Measurements from ENCODE around the gene SLC44A5. TPM values are rescaled to one million over a fixed set of nuclear protein-coding genes. Genes with fewer than 3 reads are reported as not detected.

SLC44A5 gene
- total RNA-seq, 2 donors from 2014 or later = 0.17 to 5.4 TPM

DNA sequence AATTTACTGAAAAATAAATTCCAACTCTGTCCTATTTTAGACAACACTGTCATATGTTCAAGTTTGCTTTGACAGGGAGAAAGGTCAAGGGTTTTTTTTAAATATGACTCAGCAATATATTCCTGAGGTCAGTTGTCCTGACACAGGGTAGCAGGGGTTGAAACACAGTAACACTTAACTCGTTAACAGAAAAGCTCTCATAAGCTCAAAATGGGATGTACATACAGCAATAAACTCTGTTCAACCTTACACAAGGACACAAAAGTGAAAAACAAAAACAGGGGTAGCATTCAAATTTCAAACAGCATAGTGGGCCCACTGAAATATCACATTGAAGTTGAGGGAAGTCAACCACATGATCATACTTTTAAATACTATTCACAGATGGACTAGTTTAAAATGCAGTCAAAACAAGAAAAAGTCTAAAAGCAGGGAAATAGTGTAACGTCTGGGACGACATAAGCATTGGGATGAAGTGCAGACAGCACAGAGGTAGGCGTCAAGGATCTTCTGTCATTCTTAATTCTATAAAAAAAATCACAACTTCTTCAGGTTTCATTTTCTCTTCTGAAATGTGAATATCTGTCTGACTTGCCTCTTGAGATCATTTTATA, 89.9 kb downstream of the SLC44A5 start:
- H3K4me3 ChIP-seq = no peak overlapping the region
- H3K4me1 ChIP-seq = no peaks in the 10 kb centered on the region
- TF ChIP-seq, protein P1, sequence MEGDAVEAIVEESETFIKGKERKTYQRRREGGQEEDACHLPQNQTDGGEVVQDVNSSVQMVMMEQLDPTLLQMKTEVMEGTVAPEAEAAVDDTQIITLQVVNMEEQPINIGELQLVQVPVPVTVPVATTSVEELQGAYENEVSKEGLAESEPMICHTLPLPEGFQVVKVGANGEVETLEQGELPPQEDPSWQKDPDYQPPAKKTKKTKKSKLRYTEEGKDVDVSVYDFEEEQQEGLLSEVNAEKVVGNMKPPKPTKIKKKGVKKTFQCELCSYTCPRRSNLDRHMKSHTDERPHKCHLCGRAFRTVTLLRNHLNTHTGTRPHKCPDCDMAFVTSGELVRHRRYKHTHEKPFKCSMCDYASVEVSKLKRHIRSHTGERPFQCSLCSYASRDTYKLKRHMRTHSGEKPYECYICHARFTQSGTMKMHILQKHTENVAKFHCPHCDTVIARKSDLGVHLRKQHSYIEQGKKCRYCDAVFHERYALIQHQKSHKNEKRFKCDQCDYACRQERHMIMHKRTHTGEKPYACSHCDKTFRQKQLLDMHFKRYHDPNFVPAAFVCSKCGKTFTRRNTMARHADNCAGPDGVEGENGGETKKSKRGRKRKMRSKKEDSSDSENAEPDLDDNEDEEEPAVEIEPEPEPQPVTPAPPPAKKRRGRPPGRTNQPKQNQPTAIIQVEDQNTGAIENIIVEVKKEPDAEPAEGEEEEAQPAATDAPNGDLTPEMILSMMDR (IDR thresholded peaks at IDR 0.05) = no peak
- DNase-seq = no peak
- H3K27me3 ChIP-seq = no peaks in the 10 kb centered on the region
- no peaks in the 10 kb centered on the region for H3K9me3 ChIP-seq
- H3K36me3 ChIP-seq = no peaks in the 10 kb centered on the region
- H3K9ac ChIP-seq (ENCODE audit: low read depth in 2 of 2, low read length in 2 of 2) = no peak overlapping the region
- intact Hi-C loops (cut with DNase I) = no loop called here
- H3K27ac ChIP-seq = no peak overlapping the region

DNA sequence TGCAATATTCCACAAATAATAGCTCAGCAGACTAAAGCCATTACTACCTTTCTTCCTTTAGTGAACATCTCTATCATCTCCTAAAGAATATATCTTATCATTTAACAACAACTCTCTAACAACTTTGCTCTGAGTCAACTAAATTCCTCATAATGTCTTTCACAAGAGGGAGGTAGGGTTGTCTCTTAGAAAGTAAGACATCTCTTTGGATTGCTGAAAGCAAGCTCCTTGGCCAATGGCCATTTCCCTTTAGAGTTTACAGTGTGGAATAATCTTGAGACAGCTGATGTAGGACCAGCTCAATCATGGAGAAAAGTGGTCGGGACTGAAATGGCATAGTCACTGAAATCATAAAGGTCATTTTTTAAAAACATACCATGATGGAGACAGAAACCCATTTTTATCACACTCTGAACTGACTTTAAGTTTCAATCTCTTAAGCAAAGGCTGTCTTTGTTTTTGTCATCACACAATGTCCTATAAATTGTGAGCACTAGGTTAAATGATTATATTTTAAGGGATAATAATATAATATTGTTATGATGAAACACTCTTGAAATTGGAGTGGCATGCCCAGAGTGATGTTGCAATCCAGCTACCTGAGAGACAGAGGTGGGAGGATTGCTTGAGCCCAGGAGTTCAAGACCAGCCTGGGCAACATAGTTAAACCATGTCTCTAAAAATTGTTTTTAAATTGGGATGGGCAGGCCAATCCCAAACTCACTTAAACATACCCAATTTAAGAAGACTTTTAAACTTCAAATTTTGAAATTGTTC, 91.1 kb downstream of the SLC44A5 start:
- Histone ChIP-seq H3K36me3 (no peaks in the 10 kb centered on the region), H3K9me3 (no peaks in the 10 kb centered on the region), H3K9ac (ENCODE audit: low read depth in 2 of 2, low read length in 2 of 2) (no peak overlapping the region), H3K4me1 (no peaks in the 10 kb centered on the region), H3K4me3 (no peak overlapping the region), H3K27ac (no peak overlapping the region), H3K27me3 (no peaks in the 10 kb centered on the region)
- TF ChIP-seq, protein P1 (IDR thresholded peaks at IDR 0.05) = no peak
- intact Hi-C loops (cut with DNase I) = no loop called here
- no peak for DNase-seq

DNA sequence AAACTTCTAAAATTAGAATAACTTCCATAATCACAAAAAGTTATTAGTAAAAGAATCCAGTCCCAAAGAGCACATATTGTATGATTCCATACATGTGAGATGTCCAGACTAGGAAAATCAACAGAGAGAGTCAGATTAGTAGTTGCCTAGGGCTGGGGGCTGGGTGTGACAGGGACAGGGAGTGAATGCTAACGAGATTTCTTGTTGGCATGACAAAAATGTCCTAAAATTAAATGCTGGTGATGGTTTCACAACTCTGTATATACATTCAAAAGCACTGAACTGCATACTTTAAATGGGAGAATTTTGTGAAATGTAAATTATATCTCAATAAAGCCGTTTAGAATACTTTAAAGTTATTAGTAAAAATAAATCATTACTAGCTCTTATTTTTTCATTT, 92.2 kb downstream of the SLC44A5 start:
- TF ChIP-seq, protein P1 (IDR thresholded peaks at IDR 0.05) = no peak
- intact Hi-C loops (cut with DNase I) = no loop called here

DNA sequence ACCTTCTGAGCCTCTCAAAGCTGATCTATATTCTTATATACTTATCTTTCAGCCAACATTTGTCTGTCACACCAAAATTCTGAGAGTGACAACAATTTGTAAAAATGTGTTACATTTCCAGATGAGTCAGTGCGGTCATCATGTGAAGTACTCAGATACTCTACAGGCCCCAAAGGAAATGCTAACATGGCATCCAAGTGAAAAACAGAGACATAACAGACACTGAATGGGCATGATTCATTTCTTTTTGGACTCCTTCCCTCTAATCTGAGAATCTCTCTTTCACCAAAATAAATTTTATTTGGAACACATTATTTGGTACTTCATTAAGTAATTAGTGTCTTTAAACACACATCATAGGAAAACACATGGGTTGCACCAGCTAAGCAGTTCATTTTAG, 96.6 kb downstream of the SLC44A5 start:
- DNase-seq = no peak
- Histone ChIP-seq H3K36me3 (no peaks in the 10 kb centered on the region), H3K27me3 (no peaks in the 10 kb centered on the region), H3K27ac (no peak overlapping the region), H3K4me1 (no peaks in the 10 kb centered on the region), H3K9me3 (no peaks in the 10 kb centered on the region), H3K4me3 (no peak overlapping the region), H3K9ac (ENCODE audit: low read depth in 2 of 2, low read length in 2 of 2) (no peak overlapping the region)
- TF ChIP-seq, protein P1 (IDR thresholded peaks at IDR 0.05) = no peak
- intact Hi-C loops (cut with DNase I) = no loop called here

More for the DNA sequence above, 92.2 kb downstream of the SLC44A5 start:
- Histone ChIP-seq H3K4me1 (no peaks in the 10 kb centered on the region), H3K27ac (no peak overlapping the region), H3K27me3 (no peaks in the 10 kb centered on the region), H3K9ac (ENCODE audit: low read depth in 2 of 2, low read length in 2 of 2) (no peak overlapping the region), H3K36me3 (no peaks in the 10 kb centered on the region), H3K4me3 (no peak overlapping the region), H3K9me3 (no peaks in the 10 kb centered on the region)
- DNase-seq = no peak

DNA sequence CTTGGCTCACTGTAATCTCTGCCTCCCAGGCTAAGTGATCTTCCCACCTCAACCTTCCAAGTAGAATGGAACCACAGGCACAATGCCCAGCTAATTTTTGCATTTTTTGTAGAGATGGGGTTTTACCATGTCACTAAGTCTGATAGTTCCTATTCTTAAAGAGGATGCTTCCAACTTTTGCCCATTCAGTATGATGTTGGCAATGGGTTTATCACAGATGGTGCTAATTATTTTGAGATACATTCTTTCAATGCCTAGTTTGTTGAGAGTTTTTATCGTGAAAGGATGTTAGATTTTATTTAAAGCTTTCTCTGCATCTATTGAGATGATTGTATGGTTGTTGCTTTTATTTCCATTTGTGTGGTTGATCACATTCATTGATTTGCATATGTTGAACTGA, 103.9 kb downstream of the SLC44A5 start:
- no peak overlapping the region for H3K27ac ChIP-seq
- no peak overlapping the region for H3K9ac ChIP-seq (ENCODE audit: low read depth in 2 of 2, low read length in 2 of 2)
- intact Hi-C loops (cut with DNase I) = no loop called here
- no peaks in the 10 kb centered on the region for H3K27me3 ChIP-seq
- TF ChIP-seq, protein P1 (IDR thresholded peaks at IDR 0.05) = no peak
- H3K9me3 ChIP-seq = no peaks in the 10 kb centered on the region
- DNase-seq = no peak
- H3K4me1 ChIP-seq = no peaks in the 10 kb centered on the region
- no peaks in the 10 kb centered on the region for H3K36me3 ChIP-seq
- H3K4me3 ChIP-seq = no peak overlapping the region
